ENCODE data around the gene OR11H6. TPM values are rescaled to one million over a fixed set of nuclear protein-coding genes. Genes with fewer than 3 reads are reported as not detected.

OR11H6 gene
- polyA plus RNA-seq, 1 donor (not counting 4 experiments of a cell fraction or from before 2014, with no cell fraction given) = not detected

DNA sequence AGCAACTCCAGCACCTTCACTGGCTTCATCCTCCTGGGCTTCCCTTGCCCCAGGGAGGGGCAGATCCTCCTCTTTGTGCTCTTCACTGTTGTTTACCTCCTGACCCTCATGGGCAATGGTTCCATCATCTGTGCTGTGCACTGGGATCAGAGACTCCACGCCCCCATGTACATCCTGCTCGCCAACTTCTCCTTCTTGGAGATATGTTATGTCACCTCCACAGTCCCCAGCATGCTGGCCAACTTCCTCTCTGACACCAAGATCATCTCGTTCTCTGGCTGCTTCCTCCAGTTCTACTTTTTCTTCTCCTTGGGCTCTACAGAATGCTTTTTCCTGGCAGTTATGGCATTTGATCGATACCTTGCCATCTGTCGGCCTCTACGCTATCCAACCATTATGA, 26.1 kb upstream of the OR11H6 start:
- H3K27ac ChIP-seq (ENCODE audit: control insufficient read depth, insufficient read depth, low read length) = no peak overlapping the region
- H3K4me3 ChIP-seq (ENCODE audit: control insufficient read depth in 2 of 3, extremely low read depth in 1 of 3, insufficient read depth in 2 of 3, low read depth in 1 of 3, low read length in 3 of 3) = no peak overlapping the region
- DNase-seq (ENCODE audit: low read depth, low spot score) (no peak), FAIRE-seq (no peak)
- H4K20me1 ChIP-seq (ENCODE audit: control insufficient read depth, extremely low read depth, insufficient read depth, low read length) = no peaks in the 10 kb centered on the region
- H3K36me3 ChIP-seq (ENCODE audit: control insufficient read depth in 2 of 2, extremely low read depth in 1 of 2, insufficient read depth in 2 of 2, low read length in 2 of 2) = no peaks in the 10 kb centered on the region
- H3K9ac ChIP-seq (ENCODE audit: control insufficient read depth, extremely low read depth, insufficient read depth, low read length) = no peak overlapping the region
- no peaks in the 10 kb centered on the region for H3K27me3 ChIP-seq (ENCODE audit: control insufficient read depth, extremely low read depth, insufficient read depth, low read length)
- H3K9me1 ChIP-seq (ENCODE audit: control insufficient read depth, extremely low read depth, insufficient read depth, low read length) = no peaks in the 10 kb centered on the region
- no peaks in the 10 kb centered on the region for H3K9me3 ChIP-seq (ENCODE audit: control insufficient read depth, low read depth, low read length)
- H3K79me2 ChIP-seq (ENCODE audit: control insufficient read depth, insufficient read depth, low read length) = no peaks in the 10 kb centered on the region
- H2AFZ ChIP-seq (ENCODE audit: control insufficient read depth, low read length) = no peak overlapping the region
- dilution Hi-C loops (cut with MboI; ENCODE audit: extremely low pct_ligation_motif_present, low sequenced_read_pairs) = no loop called here
- no peak overlapping the region for H3K4me2 ChIP-seq (ENCODE audit: control insufficient read depth, extremely low read depth, insufficient read depth, low read depth, low read length)
- no peaks in the 10 kb centered on the region for H3K4me1 ChIP-seq (ENCODE audit: control insufficient read depth, extremely low read depth, insufficient read depth, low read length)
- no peak for TF ChIP-seq EZH2 (IDR thresholded peaks at IDR 0.05; ENCODE audit: low read length)
- TF ChIP-seq, protein P1, sequence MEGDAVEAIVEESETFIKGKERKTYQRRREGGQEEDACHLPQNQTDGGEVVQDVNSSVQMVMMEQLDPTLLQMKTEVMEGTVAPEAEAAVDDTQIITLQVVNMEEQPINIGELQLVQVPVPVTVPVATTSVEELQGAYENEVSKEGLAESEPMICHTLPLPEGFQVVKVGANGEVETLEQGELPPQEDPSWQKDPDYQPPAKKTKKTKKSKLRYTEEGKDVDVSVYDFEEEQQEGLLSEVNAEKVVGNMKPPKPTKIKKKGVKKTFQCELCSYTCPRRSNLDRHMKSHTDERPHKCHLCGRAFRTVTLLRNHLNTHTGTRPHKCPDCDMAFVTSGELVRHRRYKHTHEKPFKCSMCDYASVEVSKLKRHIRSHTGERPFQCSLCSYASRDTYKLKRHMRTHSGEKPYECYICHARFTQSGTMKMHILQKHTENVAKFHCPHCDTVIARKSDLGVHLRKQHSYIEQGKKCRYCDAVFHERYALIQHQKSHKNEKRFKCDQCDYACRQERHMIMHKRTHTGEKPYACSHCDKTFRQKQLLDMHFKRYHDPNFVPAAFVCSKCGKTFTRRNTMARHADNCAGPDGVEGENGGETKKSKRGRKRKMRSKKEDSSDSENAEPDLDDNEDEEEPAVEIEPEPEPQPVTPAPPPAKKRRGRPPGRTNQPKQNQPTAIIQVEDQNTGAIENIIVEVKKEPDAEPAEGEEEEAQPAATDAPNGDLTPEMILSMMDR (optimal IDR thresholded peaks at IDR 0.05 in 1 of 3, IDR thresholded peaks at IDR 0.05 in 1 of 3, conservative IDR thresholded peaks at IDR 0.05 in 1 of 3; ENCODE audit: extremely low read depth in 1 of 3, insufficient read depth in 2 of 3, low read length in 3 of 3) = no peak

GRCh38 chr14:20198991-20199390, 24.5 kb upstream of the OR11H6 start:
- H3K36me3 ChIP-seq (ENCODE audit: control insufficient read depth in 2 of 2, extremely low read depth in 1 of 2, insufficient read depth in 2 of 2, low read length in 2 of 2) = no peaks in the 10 kb centered on the region
- H3K4me1 ChIP-seq (ENCODE audit: control insufficient read depth, extremely low read depth, insufficient read depth, low read length) = no peaks in the 10 kb centered on the region
- dilution Hi-C loops (cut with MboI; ENCODE audit: extremely low pct_ligation_motif_present, low sequenced_read_pairs) = no loop called here
- no peak overlapping the region for H3K4me2 ChIP-seq (ENCODE audit: control insufficient read depth, extremely low read depth, insufficient read depth, low read depth, low read length)
- no peak overlapping the region for H3K27ac ChIP-seq (ENCODE audit: control insufficient read depth, insufficient read depth, low read length)
- H3K9ac ChIP-seq (ENCODE audit: control insufficient read depth, extremely low read depth, insufficient read depth, low read length) = no peak overlapping the region
- no peaks in the 10 kb centered on the region for H3K9me1 ChIP-seq (ENCODE audit: control insufficient read depth, extremely low read depth, insufficient read depth, low read length)
- no peaks in the 10 kb centered on the region for H3K79me2 ChIP-seq (ENCODE audit: control insufficient read depth, insufficient read depth, low read length)
- H3K9me3 ChIP-seq (ENCODE audit: control insufficient read depth, low read depth, low read length) = no peaks in the 10 kb centered on the region
- FAIRE-seq = no peak
- no peak overlapping the region for H3K4me3 ChIP-seq (ENCODE audit: control insufficient read depth in 2 of 3, extremely low read depth in 1 of 3, insufficient read depth in 2 of 3, low read depth in 1 of 3, low read length in 3 of 3)
- H4K20me1 ChIP-seq (ENCODE audit: control insufficient read depth, extremely low read depth, insufficient read depth, low read length) = no peaks in the 10 kb centered on the region
- H3K27me3 ChIP-seq (ENCODE audit: control insufficient read depth, extremely low read depth, insufficient read depth, low read length) = no peaks in the 10 kb centered on the region
- no peak overlapping the region for H2AFZ ChIP-seq (ENCODE audit: control insufficient read depth, low read length)
- TF ChIP-seq, protein P1 (optimal IDR thresholded peaks at IDR 0.05 in 1 of 3, IDR thresholded peaks at IDR 0.05 in 1 of 3, conservative IDR thresholded peaks at IDR 0.05 in 1 of 3; ENCODE audit: extremely low read depth in 1 of 3, insufficient read depth in 2 of 3, low read length in 3 of 3) = no peak
- TF ChIP-seq EZH2 (IDR thresholded peaks at IDR 0.05; ENCODE audit: low read length) = no peak
- no peak for DNase-seq (ENCODE audit: low read depth, low spot score)
